SK-N-SH (cell line): ENCODE results near the gene S100B. TPM values are rescaled to one million over a fixed set of nuclear protein-coding genes. Genes with fewer than 3 reads are reported as not detected.

Experiments used
- CTCF ChIA-PET: fragments of 300-600, 350-600 bp; formaldehyde crosslinking; extraction: SDS; loops from one replicate; lab custom pipeline; 2021; lab: Yijun Ruan, JAX
- POLR2A ChIA-PET: fragments of 350-600 bp; sonication (Branson Sonifier 250); formaldehyde crosslinking; extraction: SDS; loops from one replicate; lab custom pipeline; 2020; ENCODE audit warnings: antibody characterized with exemption, inconsistent platforms; lab: Yijun Ruan, JAX
- DNase-seq: peaks from one replicate; pipeline ENCODE4 v3.0.0; 2012
- H2AFZ ChIP-seq: fragments of 200-600 bp; sonication (generic); 2 replicates; pipeline ENCODE4 v1.8.1; 2016; ENCODE audit warnings: antibody characterized with exemption, mild to moderate bottlenecking, low read depth
- H3F3A ChIP-seq: fragments of 200-600 bp; sonication (generic); replicated peaks from 2 replicates; pipeline ENCODE3; 2016; ENCODE audit warnings: antibody characterized with exemption, mild to moderate bottlenecking; ENCODE audit not compliant: insufficient read depth
- H3K27ac ChIP-seq, 2 experiments: fragments of 200-500 bp in 1 of 2; fragments of 200-600 bp in 1 of 2; sonication (Bioruptor generic) in 1 of 2; sonication (generic), shearing (Covaris generic) in 1 of 2; 2 replicates each; pipeline versions ENCODE4 v1.5.1 to v1.6.1; 2014 to 2016; ENCODE audit warnings: low read depth in 2 of 2, inconsistent platforms in 1 of 2, low read length in 1 of 2, mild to moderate bottlenecking in 1 of 2, mixed read lengths in 1 of 2
- H3K27me3 ChIP-seq: fragments of 200-600 bp; sonication (generic), shearing (Covaris generic); 2 replicates; pipeline ENCODE4 v1.6.1; 2016; ENCODE audit warnings: mixed run types; ENCODE audit not compliant: insufficient read depth
- H3K36me3 ChIP-seq, 2 experiments: fragments of 200-500 bp in 1 of 2; fragments of 200-600 bp in 1 of 2; sonication (Bioruptor generic) in 1 of 2; sonication (generic) in 1 of 2; replicated peaks in 1 of 2; 2 replicates each; pipeline versions ENCODE3 to v1.5.1; 2014 to 2016; ENCODE audit warnings: low read length in 1 of 2, mild to moderate bottlenecking in 1 of 2; ENCODE audit not compliant: insufficient read depth in 2 of 2, control insufficient read depth in 1 of 2
- H3K4me1 ChIP-seq, 2 experiments: fragments of 200-500 bp in 1 of 2; fragments of 200-600 bp in 1 of 2; sonication (Bioruptor generic) in 1 of 2; sonication (generic), shearing (Covaris generic) in 1 of 2; 2 replicates each; pipeline versions ENCODE4 v1.5.1 to v1.6.1; 2014 to 2016; ENCODE audit warnings: low read depth in 1 of 2, low read length in 1 of 2, mixed run types in 1 of 2; ENCODE audit not compliant: insufficient read depth in 2 of 2, control insufficient read depth in 1 of 2
- H3K4me2 ChIP-seq: fragments of 200-600 bp; sonication (generic), shearing (Covaris generic); 2 replicates; pipeline ENCODE4 v1.6.1; 2017; ENCODE audit warnings: mixed run types
- H3K4me3 ChIP-seq, 2 experiments: fragments of 200-500 bp in 1 of 2; fragments of 200-600 bp in 1 of 2; sonication (Bioruptor generic) in 1 of 2; sonication (generic), shearing (Covaris generic) in 1 of 2; 2 replicates each; pipeline versions ENCODE4 v1.5.1 to v1.8.1; 2014 to 2016; ENCODE audit warnings: low read depth in 2 of 2, inconsistent platforms in 1 of 2, low read length in 1 of 2, mild to moderate bottlenecking in 1 of 2, mixed read lengths in 1 of 2, moderate library complexity in 1 of 2
- H3K79me2 ChIP-seq: fragments of 200-600 bp; sonication (generic); 2 replicates; pipeline ENCODE4 v1.8.1; 2017; ENCODE audit warnings: mild to moderate bottlenecking; ENCODE audit not compliant: insufficient read depth
- H3K9ac ChIP-seq: fragments of 200-600 bp; sonication (generic); 2 replicates; pipeline ENCODE4 v1.6.1; 2017; ENCODE audit warnings: mixed run types
- H3K9me2 ChIP-seq: fragments of 200-600 bp; sonication (generic); 2 replicates; pipeline ENCODE4 v1.6.1; 2017; ENCODE audit warnings: mixed run types
- H3K9me3 ChIP-seq: fragments of 200-600 bp; sonication (generic); 2 replicates; pipeline ENCODE4 v1.6.1; 2017; ENCODE audit warnings: mixed run types, mild to moderate bottlenecking, moderate library complexity
- H4K20me1 ChIP-seq: fragments of 200-600 bp; sonication (generic); 2 replicates; pipeline ENCODE4 v1.6.1; 2017; ENCODE audit warnings: mild to moderate bottlenecking, mixed run types; ENCODE audit not compliant: insufficient read depth
- CHD2 ChIP-seq: fragments of 150-350 bp; IDR thresholded peaks from 2 replicates; pipeline ENCODE4 v1.6.1; 2018; ENCODE audit warnings: low read length; ENCODE audit not compliant: partially characterized antibody
- ELF1 ChIP-seq: IDR thresholded peaks from 2 replicates; pipeline ENCODE4 v1.4.0; 2012
- EP300 ChIP-seq, 2 experiments: IDR thresholded peaks; 2 replicates each; pipeline versions ENCODE4 v1.4.0 to v1.6.1; 2012; ENCODE audit warnings: borderline replicate concordance in 1 of 2, low read depth in 1 of 2, low read length in 1 of 2
- EZH2phosphoT487 ChIP-seq: fragments of 200-600 bp; sonication (generic); IDR thresholded peaks from 2 replicates; pipeline ENCODE4 v1.6.1; 2017; ENCODE audit warnings: low read depth, mixed run types, mild to moderate bottlenecking, antibody characterized with exemption, moderate library complexity, borderline replicate concordance
- FOXJ3 ChIP-seq: sonication (generic); formaldehyde crosslinking; IDR thresholded peaks from 2 replicates; pipeline ENCODE4 v1.5.1; 2020; ENCODE audit warnings: mild to moderate bottlenecking, missing genetic modification reagents
- FOXM1 ChIP-seq: IDR thresholded peaks from 2 replicates; pipeline ENCODE4 v1.4.0; 2012; ENCODE audit warnings: low read depth, mild to moderate bottlenecking
- GABPA ChIP-seq: IDR thresholded peaks from 2 replicates; pipeline ENCODE4 v1.4.0; 2012; ENCODE audit warnings: low read depth, mild to moderate bottlenecking
- JUND ChIP-seq: IDR thresholded peaks from 2 replicates; pipeline ENCODE4 v1.4.0; 2012
- MEF2A ChIP-seq: IDR thresholded peaks from 2 replicates; pipeline ENCODE4 v1.4.0; 2012; ENCODE audit warnings: low read depth, borderline replicate concordance
- MXI1 ChIP-seq: IDR thresholded peaks from 2 replicates; pipeline ENCODE4 v1.6.1; 2012; ENCODE audit warnings: mild to moderate bottlenecking, low read depth, low read length, improper control_type of control experiment
- NFIC ChIP-seq: IDR thresholded peaks from 2 replicates; pipeline ENCODE4 v1.4.0; 2012; ENCODE audit warnings: borderline replicate concordance
- POLR2AphosphoS5 ChIP-seq: IDR thresholded peaks from 2 replicates; pipeline ENCODE4 v1.6.1; 2012; ENCODE audit warnings: low read depth, low read length
- RAD21 ChIP-seq: IDR thresholded peaks from 2 replicates; pipeline ENCODE4 v1.6.1; 2012; ENCODE audit warnings: mild to moderate bottlenecking, low read length
- RCOR1 ChIP-seq: fragments of 150-350 bp; IDR thresholded peaks from 2 replicates; pipeline ENCODE4 v1.6.1; 2017; ENCODE audit warnings: antibody characterized with exemption, low read length
- RFX5 ChIP-seq: IDR thresholded peaks from 2 replicates; pipeline ENCODE4 v1.6.1; 2012; ENCODE audit warnings: mild to moderate bottlenecking, improper control_type of control experiment, low read length
- RXRA ChIP-seq: IDR thresholded peaks from 2 replicates; pipeline ENCODE4 v1.4.0; 2012; ENCODE audit warnings: low read depth, mild to moderate bottlenecking, borderline replicate concordance
- SMC3 ChIP-seq: IDR thresholded peaks from 2 replicates; pipeline ENCODE4 v1.6.1; 2012; ENCODE audit warnings: low read depth, low read length, improper control_type of control experiment
- TCF12 ChIP-seq: IDR thresholded peaks from 2 replicates; pipeline ENCODE4 v1.4.0; 2012
- TEAD4 ChIP-seq: IDR thresholded peaks from 2 replicates; pipeline ENCODE4 v1.4.0; 2012; ENCODE audit warnings: mild to moderate bottlenecking, borderline replicate concordance; ENCODE audit not compliant: insufficient read depth
- YY1 ChIP-seq: IDR thresholded peaks from 2 replicates; pipeline ENCODE4 v1.4.0; 2012; ENCODE audit warnings: low read depth, mild to moderate bottlenecking
- WGBS: methylation state at CpG from one replicate; pipeline ENCODE4 v1.1.6; 2017; ENCODE audit warnings: low lambda C conversion rate; 5-methylcytosine and 5-hydroxymethylcytosine counted together
- polyA plus RNA-seq, 3 experiments: library from polyadenylated mRNA; depleted of rRNA; stranded (reverse); fragments of >200 nt; gene quantifications; 2 replicates each; pipeline ENCODE4 v1.2.3, GENCODE V29; 2012
- TF ChIP-seq, protein P1 (sequence below): IDR thresholded peaks from 2 replicates; pipeline ENCODE4 v1.4.0; 2012; ENCODE audit warnings: low read depth, borderline replicate concordance
- TF ChIP-seq, protein P2 (sequence below): IDR thresholded peaks from 2 replicates; pipeline ENCODE4; 2012
- TF ChIP-seq, protein P3 (sequence below): fragments of 150-350 bp; IDR thresholded peaks from 2 replicates; pipeline ENCODE4 v1.6.1; 2016; ENCODE audit warnings: mild to moderate bottlenecking, low read depth, low read length
- TF ChIP-seq, protein P4 (sequence below): IDR thresholded peaks from 2 replicates; pipeline ENCODE4 v1.4.0; 2012; ENCODE audit warnings: low read depth
- TF ChIP-seq, protein P5 (sequence below): IDR thresholded peaks from 2 replicates; pipeline ENCODE4 v1.4.0; 2012; ENCODE audit warnings: low read depth, borderline replicate concordance

The S100B gene
- polyA plus RNA-seq, 1 of the 3 experiments (the other 2 are of a cell fraction): 0.12 TPM

DNA sequence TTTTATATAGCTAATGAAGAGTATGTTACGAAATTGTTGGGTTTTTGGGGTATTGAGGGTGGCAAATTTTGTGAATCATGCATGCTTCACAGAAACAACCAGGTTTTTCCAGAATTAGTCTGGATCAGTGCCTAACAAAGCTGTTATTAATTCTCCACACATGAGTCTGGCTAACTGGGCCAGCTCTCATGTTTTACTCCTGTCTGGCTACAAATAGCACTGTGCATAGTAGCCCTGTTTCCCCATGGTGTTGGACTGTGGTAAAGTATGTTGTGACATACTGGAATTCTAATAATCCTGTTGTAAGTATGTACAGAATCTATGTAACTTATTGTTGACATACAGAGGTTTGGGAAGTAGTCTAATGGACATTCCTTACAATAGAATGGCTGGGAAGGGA lies 35.8 kb downstream of the S100B start:
- 0 out of 2 replicates have a peak, but pooled peaks cover 4% of the 10 kb centered on the region for H3K9me3 ChIP-seq
- H3K4me3 ChIP-seq: no peak overlapping the region
- ChIA-PET POLR2A (no interaction called here), CTCF (no interaction called here)
- H3K27ac ChIP-seq: no peak overlapping the region
- no peak overlapping the region for H3K4me2 ChIP-seq
- H3F3A ChIP-seq: peaks cover 2% of the 10 kb centered on the region
- no peaks in the 10 kb centered on the region for H3K27me3 ChIP-seq
- no peaks in the 10 kb centered on the region for H3K9me2 ChIP-seq
- H3K9ac ChIP-seq: no peak overlapping the region
- no peaks in the 10 kb centered on the region for H3K79me2 ChIP-seq
- 95% methylated on average over 1 of the region's 1 CpG for WGBS
- no peak overlapping the region for H2AFZ ChIP-seq
- no peak for TF ChIP-seq RAD21
- no peak for TF ChIP-seq POLR2AphosphoS5
- no peak for TF ChIP-seq TEAD4
- TF ChIP-seq ELF1: no peak
- TF ChIP-seq EP300 (IDR thresholded peaks at IDR 0.05; ENCODE audit: borderline replicate concordance in 1 of 2, low read depth in 1 of 2, low read length in 1 of 2): no peak
- no peak for TF ChIP-seq RXRA
- no peak for TF ChIP-seq GABPA
- TF ChIP-seq, protein P1, sequence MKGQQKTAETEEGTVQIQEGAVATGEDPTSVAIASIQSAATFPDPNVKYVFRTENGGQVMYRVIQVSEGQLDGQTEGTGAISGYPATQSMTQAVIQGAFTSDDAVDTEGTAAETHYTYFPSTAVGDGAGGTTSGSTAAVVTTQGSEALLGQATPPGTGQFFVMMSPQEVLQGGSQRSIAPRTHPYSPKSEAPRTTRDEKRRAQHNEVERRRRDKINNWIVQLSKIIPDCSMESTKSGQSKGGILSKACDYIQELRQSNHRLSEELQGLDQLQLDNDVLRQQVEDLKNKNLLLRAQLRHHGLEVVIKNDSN: no peak
- no peak for TF ChIP-seq EZH2phosphoT487
- TF ChIP-seq, protein P2, sequence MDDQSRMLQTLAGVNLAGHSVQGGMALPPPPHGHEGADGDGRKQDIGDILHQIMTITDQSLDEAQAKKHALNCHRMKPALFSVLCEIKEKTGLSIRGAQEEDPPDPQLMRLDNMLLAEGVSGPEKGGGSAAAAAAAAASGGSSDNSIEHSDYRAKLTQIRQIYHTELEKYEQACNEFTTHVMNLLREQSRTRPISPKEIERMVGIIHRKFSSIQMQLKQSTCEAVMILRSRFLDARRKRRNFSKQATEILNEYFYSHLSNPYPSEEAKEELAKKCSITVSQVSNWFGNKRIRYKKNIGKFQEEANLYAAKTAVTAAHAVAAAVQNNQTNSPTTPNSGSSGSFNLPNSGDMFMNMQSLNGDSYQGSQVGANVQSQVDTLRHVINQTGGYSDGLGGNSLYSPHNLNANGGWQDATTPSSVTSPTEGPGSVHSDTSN: no peak
- no peak for TF ChIP-seq YY1
- TF ChIP-seq, protein P3, sequence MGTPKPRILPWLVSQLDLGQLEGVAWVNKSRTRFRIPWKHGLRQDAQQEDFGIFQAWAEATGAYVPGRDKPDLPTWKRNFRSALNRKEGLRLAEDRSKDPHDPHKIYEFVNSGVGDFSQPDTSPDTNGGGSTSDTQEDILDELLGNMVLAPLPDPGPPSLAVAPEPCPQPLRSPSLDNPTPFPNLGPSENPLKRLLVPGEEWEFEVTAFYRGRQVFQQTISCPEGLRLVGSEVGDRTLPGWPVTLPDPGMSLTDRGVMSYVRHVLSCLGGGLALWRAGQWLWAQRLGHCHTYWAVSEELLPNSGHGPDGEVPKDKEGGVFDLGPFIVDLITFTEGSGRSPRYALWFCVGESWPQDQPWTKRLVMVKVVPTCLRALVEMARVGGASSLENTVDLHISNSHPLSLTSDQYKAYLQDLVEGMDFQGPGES: no peak
- no peak for TF ChIP-seq TCF12
- no peak for TF ChIP-seq RFX5
- H3K4me1 ChIP-seq: no peaks in the 10 kb centered on the region
- H4K20me1 ChIP-seq: no peaks in the 10 kb centered on the region
- peaks cover 57 to 61% of the 10 kb centered on the region in 2 experiments for H3K36me3 ChIP-seq
- DNase-seq: no peak

DNA sequence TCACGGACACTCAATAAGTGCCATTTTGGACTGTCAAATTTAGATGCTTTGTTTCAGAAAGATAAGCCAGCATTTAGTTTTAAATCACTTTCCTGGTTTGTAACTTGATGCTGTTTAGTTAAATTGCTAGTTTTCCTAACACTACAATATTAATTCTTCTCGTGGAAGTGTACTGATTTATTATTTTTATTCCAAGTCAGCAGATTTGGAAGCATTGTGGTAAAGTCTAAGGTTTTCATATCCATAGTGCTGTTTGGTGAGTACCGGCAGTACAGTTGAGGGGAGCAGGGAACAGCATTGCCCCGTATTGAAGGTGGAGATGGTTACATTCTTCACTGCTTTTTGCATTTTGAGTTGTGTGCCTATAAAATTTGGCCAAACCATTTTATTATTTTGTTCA lies 36.3 kb downstream of the S100B start:
- H3K4me1 ChIP-seq: no peaks in the 10 kb centered on the region
- H3F3A ChIP-seq: no peaks in the 10 kb centered on the region
- H2AFZ ChIP-seq: no peak overlapping the region
- no peak for DNase-seq
- no peak overlapping the region for H3K4me3 ChIP-seq
- POLR2A ChIA-PET: no interaction called here
- 89% methylated on average over 4 of the region's 4 CpGs for WGBS
- H3K79me2 ChIP-seq: no peaks in the 10 kb centered on the region
- H3K9ac ChIP-seq: no peak overlapping the region
- no peak overlapping the region for H3K4me2 ChIP-seq
- CTCF ChIA-PET: interaction anchor here (1.5 kb wide), 1 partner anchor 10 kb away, joined by 3 read pairs; no protein-coding TSS in a partner anchor
- 0 out of 2 replicates have a peak, but pooled peaks cover 4% of the 10 kb centered on the region for H3K9me3 ChIP-seq
- no peaks in the 10 kb centered on the region for H3K9me2 ChIP-seq
- H3K27me3 ChIP-seq: no peaks in the 10 kb centered on the region
- H3K27ac ChIP-seq: no peak overlapping the region
- peaks cover 59 to 66% of the 10 kb centered on the region in 2 experiments for H3K36me3 ChIP-seq
- no peaks in the 10 kb centered on the region for H4K20me1 ChIP-seq
- TF ChIP-seq, protein P1: no peak
- TF ChIP-seq CHD2 (no peak), RFX5 (no peak), MXI1 (no peak), YY1 (no peak), SMC3 (no peak), EZH2phosphoT487 (no peak), POLR2AphosphoS5 (no peak), MEF2A (no peak), JUND (no peak), NFIC (no peak), FOXJ3 (CRISPR knock-in tag) (no peak), RCOR1 (no peak), ELF1 (no peak), FOXM1 (no peak)
- TF ChIP-seq, protein P4, sequence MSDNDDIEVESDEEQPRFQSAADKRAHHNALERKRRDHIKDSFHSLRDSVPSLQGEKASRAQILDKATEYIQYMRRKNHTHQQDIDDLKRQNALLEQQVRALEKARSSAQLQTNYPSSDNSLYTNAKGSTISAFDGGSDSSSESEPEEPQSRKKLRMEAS: no peak
- TF ChIP-seq, protein P5, sequence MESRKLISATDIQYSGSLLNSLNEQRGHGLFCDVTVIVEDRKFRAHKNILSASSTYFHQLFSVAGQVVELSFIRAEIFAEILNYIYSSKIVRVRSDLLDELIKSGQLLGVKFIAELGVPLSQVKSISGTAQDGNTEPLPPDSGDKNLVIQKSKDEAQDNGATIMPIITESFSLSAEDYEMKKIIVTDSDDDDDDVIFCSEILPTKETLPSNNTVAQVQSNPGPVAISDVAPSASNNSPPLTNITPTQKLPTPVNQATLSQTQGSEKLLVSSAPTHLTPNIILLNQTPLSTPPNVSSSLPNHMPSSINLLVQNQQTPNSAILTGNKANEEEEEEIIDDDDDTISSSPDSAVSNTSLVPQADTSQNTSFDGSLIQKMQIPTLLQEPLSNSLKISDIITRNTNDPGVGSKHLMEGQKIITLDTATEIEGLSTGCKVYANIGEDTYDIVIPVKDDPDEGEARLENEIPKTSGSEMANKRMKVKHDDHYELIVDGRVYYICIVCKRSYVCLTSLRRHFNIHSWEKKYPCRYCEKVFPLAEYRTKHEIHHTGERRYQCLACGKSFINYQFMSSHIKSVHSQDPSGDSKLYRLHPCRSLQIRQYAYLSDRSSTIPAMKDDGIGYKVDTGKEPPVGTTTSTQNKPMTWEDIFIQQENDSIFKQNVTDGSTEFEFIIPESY: no peak
